GM20000 (cell line): Measurements from ENCODE around the gene LHX1.

ENCODE experiments used
- DNase-seq: peaks from one replicate; pipeline ENCODE4 v3.0.0; 2012; ENCODE audit warnings: low spot score
- CTCF ChIP-seq: IDR thresholded peaks from 2 replicates; pipeline ENCODE4 v1.5.1; 2012; ENCODE audit warnings: mild to moderate bottlenecking, control low read depth; ENCODE audit errors: extremely low read depth, missing control alignments

Gene LHX1

GRCh38 chr17:36977568-36977967 lies 40.3 kb downstream of the LHX1 start:
- no peak for TF ChIP-seq CTCF
- no peak for DNase-seq

DNA sequence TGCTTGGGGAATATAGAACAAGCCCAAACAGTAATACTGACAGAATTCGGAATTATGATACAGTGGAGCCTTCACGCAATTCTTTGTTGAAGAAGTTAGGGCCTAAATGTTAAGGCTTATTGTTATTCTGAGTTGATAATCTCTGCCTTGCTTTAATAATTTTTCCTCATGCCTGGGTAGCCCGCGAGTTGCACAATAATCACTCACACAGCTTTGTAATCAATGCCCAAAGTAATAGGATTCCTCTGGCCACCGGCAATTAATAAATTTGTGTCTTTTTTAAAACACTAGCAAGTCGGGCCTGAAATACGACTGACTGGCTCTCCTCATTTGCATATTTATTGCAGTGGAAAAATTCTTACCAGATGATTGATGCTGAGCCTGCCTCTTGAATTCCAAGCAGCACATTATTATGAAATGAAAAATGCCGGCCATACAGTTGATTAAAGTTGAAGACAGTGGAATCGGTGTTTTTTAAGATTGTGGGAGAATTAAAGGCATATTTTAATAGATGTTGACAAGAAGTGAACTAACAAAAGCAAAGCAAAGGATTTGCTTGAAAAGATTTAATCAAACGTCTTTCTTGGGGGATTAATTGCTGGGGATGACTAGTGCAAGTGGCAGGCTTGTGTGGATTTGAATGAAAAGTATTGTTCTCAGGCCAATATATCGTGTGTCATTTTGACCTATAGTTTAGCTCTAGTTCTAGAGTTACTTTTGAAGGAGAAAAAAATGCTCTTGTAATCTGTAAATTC lies 41.7 kb downstream of the LHX1 start:
- DNase-seq: no peak
- no peak for TF ChIP-seq CTCF

- DNase-seq: no peak
- no peak for TF ChIP-seq CTCF
These were observed 42.3 kb downstream of the LHX1 start for GRCh38 chr17:36979565-36979941.

DNA sequence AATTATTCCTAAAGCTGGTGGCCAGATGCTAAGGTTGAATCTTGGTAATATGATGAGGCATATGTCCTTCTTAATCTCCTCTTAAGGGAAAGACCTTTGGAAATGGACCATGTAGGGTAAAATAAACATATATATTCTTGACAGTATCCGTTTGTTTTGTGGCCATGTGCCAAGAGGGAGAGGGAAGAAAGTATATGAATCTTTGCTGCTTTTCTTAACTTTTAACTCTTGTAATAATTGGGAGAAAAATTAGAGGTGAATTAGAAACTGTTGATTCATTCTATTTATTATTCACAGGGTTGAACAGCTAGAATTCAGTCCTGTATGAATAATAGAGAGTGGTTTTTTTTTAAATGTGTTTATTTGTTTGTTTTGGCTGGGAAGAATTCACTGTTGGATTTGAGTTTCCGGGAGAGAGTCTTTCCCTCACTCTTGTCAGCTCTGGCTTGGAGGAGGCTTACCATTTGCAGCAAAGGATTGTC lies 43.0 kb downstream of the LHX1 start:
- TF ChIP-seq CTCF: no peak
- DNase-seq: no peak

DNA sequence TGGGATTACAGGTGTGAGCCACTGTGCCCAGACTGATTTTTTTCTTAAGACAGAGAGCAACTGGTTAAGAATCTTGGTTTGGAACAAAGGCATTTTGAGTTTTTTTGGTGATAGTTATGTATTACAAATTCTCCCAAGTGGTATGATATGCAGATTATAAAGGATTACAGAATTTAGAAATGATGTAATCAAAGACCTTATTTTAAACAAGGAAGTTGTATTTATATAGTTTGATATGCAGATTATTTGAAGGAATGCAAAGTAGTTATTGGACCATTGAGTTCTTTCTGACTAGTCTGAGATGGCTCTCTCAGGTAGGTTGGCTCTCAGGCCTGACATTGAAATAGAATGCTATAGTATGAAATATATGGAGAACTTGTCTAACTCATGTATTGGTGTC lies 46.3 kb downstream of the LHX1 start:
- TF ChIP-seq CTCF: no peak

DNA sequence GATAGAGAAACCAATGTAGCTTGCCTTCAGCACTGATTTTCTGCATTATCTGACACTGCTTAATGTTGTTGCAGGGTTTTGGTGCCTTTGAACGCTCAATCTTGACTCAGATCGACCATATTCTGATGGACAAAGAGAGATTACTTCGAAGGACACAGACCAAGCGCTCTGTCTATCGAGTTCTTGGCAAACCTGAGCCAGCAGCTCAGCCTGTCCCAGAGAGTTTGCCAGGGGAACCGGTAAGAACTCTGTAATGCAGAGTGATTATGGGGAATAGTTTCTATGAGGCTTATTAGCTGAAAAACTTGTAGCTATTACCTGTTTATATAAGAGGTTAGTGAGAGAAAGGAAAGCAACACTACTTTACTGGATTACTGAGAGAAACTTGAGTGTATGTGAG lies 51.9 kb downstream of the LHX1 start:
- TF ChIP-seq CTCF: no peak
- DNase-seq: no peak

More for the DNA sequence above, 46.3 kb downstream of the LHX1 start:
- no peak for DNase-seq

GRCh38 chr17:36992701-36993100 lies 55.4 kb downstream of the LHX1 start:
- TF ChIP-seq CTCF: no peak
- no peak for DNase-seq
